Fibroblast of skin of scalp (primary cell): ENCODE measurements around the gene MRPL28.
"Not testable (repeated sequence)": the region's sequence is repeated elsewhere in the genome, so short reads cannot be mapped to it uniquely, and the experiment has no call there.

Experiments used
- DNase-seq: peaks from one replicate; pipeline ENCODE4 v3.0.0-alpha.2; 2013

The MRPL28 gene

DNA sequence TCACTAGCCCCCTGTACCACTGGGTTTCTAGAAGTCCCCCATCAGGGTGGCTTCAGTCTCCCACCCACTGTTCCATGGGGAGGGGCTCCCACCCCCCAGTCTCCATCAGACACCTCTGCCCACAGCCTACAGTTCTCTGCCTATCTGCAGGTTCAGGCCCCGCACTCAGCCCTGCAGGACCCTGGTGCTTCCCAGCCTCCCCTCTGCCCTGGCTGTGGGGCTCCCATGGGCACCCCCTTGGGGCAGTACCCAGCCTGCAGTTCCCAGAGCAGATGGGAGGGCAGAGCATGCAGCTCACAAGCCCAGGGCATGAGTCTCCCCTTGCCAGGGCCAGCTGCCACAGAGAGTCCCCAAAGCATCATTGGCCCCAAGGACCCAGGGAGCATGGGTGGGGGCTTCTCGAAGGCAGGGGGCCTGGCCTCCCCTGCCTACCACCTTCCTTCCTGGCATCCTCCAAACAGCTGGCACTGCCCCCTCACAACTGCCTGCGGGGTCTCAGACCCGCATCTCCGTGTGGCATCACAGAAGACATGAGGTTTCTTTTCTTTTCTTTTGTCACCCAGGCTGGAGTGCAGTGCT lies 2.8 kb upstream of the MRPL28 start:
- DNase-seq = no peak

DNA sequence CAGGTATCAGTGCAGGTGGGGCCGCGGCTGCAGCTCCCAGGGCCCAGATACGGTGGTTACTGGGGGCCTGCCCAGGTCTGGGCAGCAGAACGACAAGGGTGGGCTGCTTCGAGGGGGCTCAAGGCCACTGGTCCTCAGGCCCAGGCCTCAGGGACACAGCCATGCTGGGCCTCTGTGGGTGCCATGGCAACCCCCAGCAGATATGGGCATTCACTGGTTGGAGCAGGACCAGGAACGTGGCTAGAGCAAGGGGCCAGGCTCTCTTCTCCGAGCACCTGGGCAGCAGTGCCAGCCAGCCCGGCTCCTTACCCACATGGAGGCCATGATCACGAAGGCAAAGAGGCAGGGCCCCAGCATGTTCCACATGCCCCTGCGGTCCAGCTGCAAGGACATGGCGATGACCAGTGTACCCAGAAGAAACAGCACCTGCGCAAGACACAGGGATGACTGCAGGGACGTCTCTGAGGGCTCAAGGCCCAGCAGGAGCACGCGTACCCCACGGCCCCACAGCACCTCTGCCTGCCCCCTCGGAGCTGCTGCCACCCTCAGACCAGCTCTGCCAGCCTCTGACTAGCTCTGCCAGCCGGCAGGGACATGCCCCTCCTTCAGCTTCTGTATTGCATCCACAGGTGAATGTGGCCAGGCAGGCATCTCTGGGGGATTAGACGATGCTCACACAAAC lies 2.1 kb upstream of the MRPL28 start:
- no peak for DNase-seq

DNA sequence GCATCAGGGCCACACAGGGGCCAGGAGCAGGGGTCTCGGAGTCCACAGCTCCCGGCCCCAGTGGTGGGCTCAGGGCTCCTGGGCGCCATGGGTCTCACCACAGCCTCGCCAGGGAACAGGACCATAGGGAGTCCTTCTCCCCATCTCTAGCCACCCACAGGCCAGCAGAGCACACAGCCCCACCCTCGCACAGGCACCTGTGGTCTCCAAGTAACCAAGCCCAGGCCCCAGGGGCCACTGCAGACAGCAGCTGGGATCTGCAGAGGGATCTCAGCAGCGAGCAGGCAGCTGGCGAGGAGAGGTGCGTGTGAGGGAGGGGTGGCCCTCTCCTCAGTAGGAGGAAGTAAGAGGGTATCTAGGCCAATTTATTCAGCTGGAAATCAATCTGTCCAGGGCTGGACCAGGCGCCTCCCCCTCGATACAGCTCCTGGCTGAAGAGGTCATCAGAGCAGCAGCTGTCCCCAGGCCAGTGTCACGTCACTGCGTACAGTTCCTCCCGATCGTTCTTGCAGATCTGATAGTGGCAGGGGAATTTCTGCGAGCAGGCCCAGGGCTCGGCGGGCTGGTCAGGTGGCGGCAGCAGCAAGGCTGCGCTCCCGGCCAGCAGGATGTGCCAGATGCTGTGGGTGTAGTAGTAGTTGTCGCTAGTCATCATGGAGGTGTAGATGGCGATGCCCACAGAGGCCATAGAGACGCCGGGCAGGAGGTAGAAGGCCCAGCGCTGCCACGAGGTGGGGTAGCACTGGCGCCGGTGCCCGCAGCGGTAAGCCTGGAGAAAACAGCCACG lies 1.4 kb upstream of the MRPL28 start:
- no peak for DNase-seq

DNA sequence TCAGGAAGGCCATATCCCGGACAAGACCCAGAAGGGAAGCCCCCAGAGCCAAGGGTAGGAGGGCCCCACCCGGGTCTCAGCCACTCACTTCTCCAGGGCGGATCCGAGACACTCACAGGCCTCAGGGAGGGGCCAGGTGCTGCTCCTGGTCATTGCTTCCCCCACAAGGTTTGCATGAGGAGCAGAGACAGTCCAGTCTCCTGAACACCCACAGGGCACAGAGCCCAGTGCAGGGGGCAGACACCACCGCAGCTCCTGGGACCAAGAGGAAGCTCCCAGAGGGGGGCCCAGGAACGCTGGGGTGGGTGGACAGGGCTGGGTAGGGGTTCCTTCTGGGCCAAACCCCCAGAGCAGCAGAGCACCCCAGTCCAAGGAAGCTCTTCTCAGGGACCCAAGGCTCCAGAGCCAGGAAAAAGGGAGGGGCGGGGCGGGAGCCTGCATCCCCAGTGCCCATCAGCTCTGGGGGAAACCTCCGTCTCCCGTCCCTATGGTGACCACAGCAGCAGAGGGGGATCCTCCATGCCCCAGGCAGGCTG lies 709 bp upstream of the MRPL28 start:
- DNase-seq = no peak

GRCh38 chr16:369866-370436 lies 387 bp downstream of the MRPL28 start:
- no peak for DNase-seq

GRCh38 chr16:369275-369865 lies 968 bp downstream of the MRPL28 start:
- no peak for DNase-seq

- no peak for DNase-seq
These were observed 1.8 kb downstream of the MRPL28 start for GRCh38 chr16:368388-369158.

DNA sequence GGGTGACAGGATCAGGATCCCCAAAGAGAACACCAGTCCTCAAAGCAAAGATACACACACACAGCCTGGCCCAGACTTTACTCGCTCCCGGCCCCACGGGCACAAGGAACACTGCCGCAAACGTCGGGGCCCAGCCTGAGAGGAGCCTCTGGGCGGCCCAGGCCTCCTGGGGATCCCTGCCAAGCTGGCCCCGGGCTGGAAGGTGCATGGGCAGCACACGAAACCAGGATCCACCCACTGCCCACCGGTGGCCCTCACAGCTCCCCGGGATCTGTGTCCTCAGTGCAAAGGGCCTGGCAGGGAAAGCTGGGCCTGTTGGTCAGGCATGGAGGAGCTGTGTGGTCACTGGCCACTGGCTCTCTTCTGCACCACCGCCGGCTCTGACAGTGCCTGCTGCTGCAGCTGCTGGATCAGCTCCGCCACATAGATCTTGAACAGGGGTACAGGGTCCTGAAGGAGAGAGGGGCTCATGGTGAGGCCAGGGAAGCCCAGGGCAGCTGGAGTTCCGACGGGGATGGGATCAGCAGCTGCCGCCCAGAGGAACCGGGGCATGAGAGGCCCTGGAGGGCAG lies 2.9 kb downstream of the MRPL28 start:
- no peak for DNase-seq

GRCh38 chr16:366476-366875 lies 3.9 kb downstream of the MRPL28 start:
- no peak for DNase-seq

DNA sequence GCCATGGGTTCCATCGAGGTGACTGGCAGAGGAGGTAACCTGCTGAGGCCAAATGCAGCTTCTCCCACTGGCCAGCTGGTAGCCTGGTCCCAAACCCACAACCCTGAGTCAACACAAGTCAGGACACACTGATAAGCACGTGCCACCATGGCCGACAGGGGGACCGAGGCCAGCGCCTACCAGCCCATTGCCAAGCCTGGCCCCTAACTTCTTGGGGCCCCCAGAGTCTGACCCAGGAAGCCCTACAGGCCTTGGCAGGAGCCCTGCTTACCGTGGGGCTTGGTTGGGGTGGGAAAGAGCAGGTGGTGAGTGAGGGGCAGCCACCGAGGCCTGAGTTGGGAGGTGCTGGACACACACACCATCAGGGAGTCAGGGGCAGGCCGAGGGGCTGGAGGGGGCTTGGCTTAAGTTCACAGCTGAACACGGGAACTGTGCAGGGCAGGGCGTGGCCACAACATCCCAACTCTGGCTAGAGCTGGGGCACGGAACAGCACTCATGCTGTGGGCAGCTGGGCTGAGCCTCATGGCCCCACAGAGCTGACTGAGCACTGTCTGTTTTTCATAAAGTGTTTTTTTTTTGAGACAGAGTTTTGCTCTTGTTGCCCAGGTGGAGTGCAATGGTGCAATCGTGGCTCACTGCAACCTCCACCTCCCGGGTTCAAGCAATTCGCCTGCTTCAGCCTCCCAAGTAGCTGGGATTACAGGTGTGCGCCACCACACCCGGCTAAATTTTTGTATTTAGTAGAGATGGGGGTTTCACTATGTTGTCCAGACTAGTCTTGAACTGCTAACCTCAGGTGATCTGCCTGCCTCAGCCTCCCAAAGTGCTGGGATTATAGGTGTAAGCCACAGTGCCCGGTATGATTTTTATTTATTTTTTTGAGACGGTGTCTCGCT lies 5.5 kb downstream of the MRPL28 start:
- DNase-seq = no peak

DNA sequence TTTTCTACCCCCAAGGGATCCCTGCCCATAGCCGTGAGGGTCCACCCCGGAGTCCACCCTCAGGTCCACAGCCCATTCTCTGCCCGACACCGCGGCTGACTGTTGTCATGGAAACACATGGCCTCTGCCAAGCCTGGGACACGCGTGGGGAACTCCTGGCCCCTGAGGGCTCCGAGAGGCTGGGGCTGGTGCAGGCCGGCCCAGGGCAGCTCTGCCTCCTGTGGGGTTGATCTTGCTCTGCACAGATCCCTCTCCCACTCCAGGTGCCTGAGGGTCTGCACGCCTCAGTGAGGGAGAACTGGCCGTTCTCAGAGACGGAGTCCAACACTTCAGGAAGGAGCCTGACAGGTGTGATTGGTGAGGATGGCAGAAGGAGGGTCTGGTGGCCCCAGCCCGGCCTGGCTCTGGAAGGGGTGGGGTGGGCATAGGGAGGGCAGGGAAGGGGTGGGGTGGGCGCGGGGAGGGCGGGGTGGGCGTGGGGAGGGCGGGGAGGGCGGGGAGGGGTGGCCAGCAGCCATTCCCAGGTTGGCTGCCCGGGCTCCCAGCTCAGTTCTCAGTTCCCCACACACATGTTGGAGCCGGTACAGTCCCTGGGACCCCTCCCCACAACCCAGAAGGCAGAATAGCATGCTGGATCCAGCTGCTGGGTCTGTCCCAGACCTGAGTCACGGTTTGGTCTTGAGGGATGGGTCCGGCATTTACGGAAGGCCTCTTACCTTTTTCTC lies 6.4 kb downstream of the MRPL28 start:
- DNase-seq = no peak

DNA sequence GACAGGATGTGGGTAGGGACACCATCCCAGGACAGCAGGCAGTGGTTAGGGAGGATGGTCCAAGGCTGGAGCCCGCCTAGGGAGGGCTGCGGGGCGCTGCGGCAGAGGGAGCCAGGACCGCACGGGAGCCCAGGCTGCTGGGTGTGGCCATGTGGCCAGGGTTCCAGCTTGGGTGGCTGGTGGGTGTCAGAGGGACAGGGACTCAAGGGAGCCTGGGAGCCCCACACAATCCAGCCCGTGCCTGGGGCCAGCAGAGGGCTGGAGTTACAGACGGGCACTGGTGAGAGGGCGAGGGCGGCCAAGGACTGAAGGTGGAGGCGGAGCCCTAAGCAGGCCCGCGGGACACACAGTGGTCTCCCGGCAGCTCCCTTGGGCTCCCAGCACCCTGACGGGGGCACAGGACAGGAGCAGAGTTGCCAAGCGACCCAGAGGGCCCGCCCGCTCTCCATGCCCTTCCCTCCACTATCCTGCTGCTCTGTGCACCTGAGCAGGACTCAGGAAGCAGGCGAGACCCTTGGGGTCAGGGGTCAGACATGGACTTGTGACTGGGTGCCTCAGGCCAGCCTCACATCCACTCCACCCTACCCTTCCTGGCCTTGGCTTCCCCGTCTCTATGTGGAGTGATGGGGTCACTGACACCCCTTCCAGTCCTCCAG lies 7.1 kb downstream of the MRPL28 start:
- DNase-seq = no peak

GRCh38 chr16:362702-362999 lies 7.7 kb downstream of the MRPL28 start:
- not testable (repeated sequence) for DNase-seq

DNA sequence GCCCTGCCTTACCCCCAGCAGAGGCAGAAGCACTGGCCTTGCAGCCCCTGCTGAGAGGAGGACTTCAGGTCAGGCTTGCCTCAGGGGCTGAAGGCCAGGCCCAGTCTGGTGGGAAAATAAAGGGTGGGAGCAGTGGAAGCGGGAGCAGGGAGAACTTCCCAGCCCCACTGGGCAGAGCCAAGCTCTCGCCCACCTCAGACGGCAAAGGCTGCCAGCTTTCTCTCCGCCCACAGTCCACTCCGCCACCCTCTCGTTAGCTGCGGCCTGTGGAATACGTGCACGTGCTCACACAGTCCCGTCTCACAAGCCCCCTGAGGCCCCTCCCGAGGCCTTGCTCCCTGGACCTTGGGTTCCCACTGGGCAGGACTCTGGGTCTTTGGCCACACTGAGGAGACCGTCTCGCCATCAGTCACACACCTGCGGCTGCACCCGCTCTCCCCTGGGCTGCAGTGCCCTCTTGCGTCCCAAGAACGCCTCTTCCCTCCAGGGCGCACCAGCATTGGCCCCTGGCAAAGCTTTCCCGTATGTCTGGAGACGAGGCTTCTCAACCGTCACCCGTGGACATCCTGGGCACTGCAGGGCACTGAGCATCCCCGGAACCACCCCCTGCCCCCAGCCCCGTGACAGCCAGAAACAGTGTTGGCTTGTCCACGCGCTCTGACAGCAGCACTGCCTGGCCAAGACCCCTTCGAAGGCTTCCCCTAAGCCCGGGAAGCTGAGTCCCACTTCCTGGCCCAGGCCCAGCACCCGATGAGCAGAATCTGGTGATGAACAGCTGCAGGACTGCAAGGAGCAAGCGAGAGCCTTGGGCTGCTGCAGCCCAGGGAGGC lies 8.3 kb downstream of the MRPL28 start:
- peak; percentile 67 for DNase-seq

GRCh38 chr16:361341-361871 lies 8.9 kb downstream of the MRPL28 start:
- DNase-seq = no peak

DNA sequence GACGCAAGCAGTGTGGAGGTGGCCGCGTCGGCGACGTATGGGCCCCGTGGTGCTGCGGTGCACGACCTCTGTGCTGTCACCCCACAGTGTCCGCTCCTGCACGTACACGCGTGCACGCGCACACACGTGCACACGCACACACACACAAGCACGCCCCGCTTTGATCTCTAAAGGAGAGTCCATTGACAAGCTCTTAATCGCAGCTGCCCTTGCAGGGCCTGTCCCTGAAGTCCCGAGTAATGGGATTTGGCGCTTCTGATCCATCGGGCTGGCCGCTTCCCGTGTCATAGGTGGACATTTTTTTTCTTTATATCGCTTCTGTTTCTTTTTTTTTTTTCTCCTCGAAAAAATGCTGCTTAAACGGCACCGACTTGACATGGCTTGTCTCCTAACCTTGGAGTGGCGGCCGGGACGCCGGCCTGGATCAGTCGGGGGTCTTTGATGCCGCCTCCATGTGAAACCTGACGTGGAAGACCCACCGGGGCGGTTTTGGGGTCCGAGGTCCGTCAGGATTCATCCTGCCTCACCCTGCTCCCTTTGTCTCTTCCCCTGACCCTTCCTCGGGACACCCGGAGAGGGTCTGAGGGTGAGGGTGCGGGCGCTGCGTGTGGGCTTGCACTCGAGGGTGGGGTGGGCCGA lies 9.5 kb downstream of the MRPL28 start:
- no peak for DNase-seq

GRCh38 chr16:359871-360697 lies 10.3 kb downstream of the MRPL28 start:
- DNase-seq = no peak
